CD4-positive, alpha-beta T cell treated with Interleukin-4 for 1 hour (primary cell): Measurements from ENCODE around the gene PITX1.

Experiments used
- DNase-seq, 2 donors: peaks; one replicate each; pipeline ENCODE4 v3.0.0-alpha.2; 2020 to 2022

The PITX1 gene

GRCh38 chr5:135027697-135028615, 6.1 kb downstream of the PITX1 start:
- no peak for DNase-seq

DNA sequence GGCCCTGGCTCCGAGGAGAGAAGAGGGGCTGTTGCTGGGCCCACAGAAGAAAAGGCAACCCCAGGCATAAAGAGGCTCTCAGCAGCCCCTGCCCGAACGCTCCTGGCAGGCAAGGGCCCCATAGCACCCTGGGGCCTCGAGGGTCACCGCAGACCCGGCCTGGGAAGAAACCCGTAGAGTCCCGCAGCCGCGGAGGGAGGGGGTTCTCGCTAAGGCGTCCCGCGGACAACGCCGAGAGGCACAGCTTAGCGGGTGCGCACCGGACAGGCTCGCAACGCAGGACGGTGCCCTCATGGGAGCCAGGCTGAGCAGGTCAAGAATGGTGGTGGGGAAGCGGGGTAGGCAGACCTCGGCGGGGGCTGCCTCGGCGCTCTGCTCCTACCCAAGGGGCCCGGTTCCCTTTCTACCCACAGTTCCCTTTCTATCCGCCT, 6.7 kb downstream of the PITX1 start:
- DNase-seq = no peak

GRCh38 chr5:135026645-135027265, 7.3 kb downstream of the PITX1 start:
- DNase-seq = no peak

GRCh38 chr5:135025730-135026644, 8.0 kb downstream of the PITX1 start:
- no peak for DNase-seq

DNA sequence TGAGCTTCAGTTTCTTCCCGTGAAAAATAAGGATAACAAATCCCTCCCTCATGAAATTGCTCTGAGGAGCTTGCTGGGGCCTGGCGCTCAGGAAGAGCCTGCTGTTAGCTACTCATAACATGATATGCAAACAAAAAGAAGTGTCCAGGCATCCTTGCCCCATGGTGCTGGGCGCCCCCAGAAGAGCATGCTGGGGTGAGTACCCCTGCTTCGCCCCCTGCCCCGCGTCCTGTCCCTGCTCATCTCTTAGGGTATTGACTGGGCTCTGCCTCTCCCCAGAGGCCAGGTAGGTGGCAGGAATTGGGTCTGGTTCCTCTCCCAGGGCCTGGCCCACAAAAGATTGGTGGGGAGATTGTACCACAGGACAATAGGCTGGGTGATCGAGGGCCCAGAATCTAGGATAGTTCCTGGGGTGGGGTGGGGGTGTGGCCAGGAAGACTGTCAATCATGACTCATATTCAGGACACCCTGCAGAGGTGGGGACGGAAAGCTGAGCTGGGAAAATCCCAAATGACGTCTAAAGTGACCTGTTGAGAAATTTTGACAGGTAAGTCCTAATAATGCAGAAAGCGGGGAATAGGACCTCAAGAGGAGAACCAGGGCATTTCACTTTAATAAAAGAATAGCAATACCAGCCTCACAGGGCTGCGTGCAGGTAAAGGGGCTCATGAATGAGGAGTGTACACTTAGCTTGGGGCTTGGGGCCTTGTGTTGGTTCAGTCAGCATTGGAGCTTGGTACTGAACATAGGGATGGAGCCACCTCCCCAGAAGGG, 8.9 kb downstream of the PITX1 start:
- no peak for DNase-seq

- DNase-seq = no peak
Observed at GRCh38 chr5:135020111-135020895, 13.7 kb downstream of the PITX1 start.

DNA sequence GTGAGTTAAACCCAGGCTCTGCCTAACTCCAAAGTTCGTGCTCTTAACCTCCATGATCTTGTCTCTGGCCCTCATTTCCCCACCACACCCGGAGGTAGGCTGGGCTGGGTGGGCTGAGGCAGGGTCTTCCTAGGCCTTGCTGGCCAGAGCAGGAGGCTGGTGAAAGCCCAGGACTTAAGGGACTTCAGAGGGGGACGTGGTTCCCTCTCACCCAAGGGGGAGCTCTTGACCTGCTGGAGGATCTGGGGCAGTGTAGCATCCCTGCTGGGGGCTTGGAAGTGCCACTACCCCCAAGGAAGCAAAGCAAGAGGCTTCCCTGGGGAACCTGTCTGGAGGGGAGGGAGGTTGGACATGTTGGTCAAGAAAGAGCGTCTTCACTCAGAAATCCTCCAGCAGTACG, 14.7 kb downstream of the PITX1 start:
- no peak for DNase-seq

DNA sequence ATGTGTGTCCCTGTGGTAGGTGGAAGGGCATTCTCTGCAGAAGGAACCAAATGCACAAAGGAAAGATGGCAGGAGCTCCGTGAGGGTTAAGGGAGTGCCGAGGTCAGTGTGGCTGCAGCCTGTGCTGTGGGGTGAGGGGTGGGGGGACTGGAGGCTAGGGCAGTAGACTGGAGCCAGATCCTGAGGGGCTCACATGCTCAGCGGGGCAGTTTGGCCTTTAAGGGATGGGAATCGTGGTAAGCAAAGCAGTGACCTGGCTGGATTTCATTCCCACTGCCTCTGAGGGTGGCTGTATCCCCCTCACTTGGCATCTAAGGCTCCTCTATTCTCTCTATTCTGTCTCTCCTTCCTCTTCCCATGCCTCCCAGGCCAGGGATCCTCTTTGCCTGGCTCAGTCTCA, 15.6 kb downstream of the PITX1 start:
- peak in 1 of 2 donors; percentile 0 for DNase-seq

GRCh38 chr5:135016861-135017290, 17.2 kb downstream of the PITX1 start:
- peak in 1 of 2 donors; percentile 7 for DNase-seq

DNA sequence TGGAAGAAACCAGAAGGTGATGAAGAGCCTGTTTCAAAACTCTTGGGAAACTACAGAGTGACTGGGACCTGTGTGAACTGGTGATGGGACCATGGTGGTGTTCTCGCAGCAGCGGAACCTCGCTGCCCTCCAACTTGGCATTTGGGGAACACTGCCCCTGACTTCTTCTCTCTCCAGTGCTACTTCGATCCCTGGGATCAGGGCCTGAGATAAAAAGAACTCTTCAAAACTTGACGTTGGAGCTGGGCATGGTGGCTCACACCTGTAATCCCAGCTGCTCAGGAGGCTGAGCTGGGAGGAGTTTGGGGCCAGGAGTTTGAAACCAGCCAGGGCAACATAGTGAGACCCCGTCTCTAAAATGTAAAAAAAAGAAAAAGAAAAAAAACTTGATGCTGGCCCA, 18.1 kb downstream of the PITX1 start:
- DNase-seq = peak in 1 of 2 donors; percentile 4

DNA sequence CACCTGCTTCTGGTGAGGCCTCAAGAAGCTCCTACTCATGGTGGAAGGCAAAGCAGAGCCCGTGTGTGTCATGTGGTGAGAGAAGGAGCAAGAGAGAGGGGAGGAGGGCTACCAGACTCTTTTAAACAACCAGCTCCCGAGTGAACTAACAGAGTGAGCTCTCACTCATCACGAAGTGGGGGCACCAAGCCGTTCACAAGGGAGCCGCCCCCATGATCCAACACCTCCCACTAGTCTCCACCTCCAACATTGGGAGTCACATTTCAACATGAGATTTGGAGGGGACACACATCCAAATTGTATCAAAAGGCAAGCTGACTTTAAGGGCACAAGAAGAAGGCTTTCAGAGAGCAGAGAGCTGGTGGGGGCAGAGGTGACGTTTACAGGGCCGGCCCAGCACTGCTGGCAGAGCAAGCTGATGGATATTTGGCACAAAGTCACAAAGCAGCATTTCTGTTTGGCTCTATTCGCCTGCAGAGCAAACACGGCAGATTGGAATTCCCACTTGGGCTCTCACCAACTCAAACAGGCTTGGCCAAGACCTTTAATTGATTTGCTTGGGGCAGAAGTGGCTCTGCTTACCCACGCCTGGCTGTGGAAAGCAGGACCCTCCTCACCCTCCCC, 20.0 kb downstream of the PITX1 start:
- DNase-seq = no peak

DNA sequence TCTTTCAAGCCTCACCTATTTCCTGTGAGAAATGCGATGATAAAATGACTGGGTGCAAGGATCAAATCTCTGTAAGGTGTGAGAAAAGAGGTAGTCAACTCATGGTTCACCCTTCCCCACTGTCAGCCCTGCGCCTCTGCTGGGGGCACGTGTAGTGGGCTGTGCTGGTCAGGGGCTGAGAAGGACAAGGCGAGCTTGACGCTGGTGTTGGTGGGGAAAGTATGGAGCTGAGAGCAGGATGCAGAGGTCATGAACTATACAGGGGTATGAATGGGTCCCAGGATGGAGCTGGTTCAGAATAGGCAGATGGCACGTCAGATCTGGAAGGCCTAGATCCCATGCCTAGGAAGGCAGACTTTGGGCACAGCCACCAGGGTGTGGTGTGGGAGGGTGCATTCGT, 20.6 kb downstream of the PITX1 start:
- DNase-seq = no peak

DNA sequence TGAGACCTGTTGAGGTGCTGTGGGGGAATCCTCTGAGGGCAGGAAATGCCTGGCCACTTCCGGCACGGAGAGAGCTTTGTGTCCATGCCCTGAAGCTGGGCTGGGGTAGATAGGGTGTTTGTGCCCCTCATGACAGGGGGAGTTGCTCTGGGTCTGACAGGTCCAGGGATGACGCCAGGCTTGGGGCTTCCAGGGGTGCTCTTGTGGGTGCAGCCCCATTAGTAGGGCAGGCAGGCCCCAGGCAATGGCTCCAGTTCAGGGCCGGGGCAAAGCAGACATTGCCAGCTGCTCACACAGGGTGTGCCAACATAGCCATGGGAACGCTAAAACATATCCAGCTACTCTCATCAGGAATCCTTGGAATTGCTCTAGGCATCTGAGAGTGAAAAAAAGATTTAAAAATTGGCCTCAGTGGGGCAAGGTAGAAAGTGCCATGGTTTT, 21.1 kb downstream of the PITX1 start:
- DNase-seq = no peak

DNA sequence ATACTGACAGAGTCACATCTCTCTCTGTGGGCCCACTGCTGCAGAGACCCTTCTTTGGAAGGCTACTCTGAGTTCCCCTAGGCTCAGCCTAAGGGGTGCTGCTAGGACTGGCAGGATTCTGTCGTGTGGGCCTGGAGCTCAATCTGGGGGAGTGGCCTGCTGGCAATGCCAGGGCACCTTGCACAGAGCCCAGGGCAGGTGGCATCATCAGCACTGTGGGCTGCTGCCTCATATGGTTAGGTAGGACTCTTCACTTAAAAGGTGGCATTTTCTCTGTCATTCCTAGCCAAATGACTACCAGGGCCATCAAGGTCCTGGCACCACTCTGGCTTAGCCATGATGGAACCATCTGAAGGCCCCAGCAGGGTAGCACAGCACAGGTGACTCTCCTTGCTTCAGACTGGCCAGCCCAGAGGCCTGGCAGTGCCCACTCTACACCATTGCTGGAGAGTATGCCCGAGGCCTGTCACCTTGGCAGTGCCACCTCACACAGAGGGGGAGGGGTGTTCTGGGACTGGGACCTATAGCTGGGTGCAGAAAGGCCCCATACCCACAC, 21.9 kb downstream of the PITX1 start:
- DNase-seq = no peak

GRCh38 chr5:135011355-135012032, 22.5 kb downstream of the PITX1 start:
- DNase-seq = no peak

- DNase-seq = no peak
Observed at GRCh38 chr5:135010502-135011354, 23.3 kb downstream of the PITX1 start.

GRCh38 chr5:135009736-135010501, 24.1 kb downstream of the PITX1 start:
- DNase-seq = no peak
